ENCODE data around the gene SS18L1.
"Not testable (repeated sequence)": the region's sequence is repeated elsewhere in the genome, so short reads cannot be mapped to it uniquely, and the experiment has no call there.

SS18L1 gene

GRCh38 chr20:62148383-62148782, 4.8 kb downstream of the SS18L1 start:
- Histone ChIP-seq H3K36me3 (ENCODE audit: control insufficient read depth in 4 of 4, insufficient read depth in 4 of 4, low read length in 3 of 4) (peaks cover 0 to 37% (median 15%) of the 10 kb centered on the region in 4 experiments), H3K9me3 (ENCODE audit: control extremely low read depth in 1 of 5, control insufficient read depth in 4 of 5, insufficient read depth in 2 of 5, low read depth in 1 of 5, low read length in 4 of 5) (peaks cover 0 to 12% (median 8%) of the 10 kb centered on the region in 5 experiments), H3K4me1 (ENCODE audit: control extremely low read depth in 1 of 4, control insufficient read depth in 4 of 4, insufficient read depth in 4 of 4, low read length in 3 of 4) (peaks cover 7 to 14% (median 9%) of the 10 kb centered on the region in 4 experiments)
- not testable (repeated sequence) for H3K4me3 ChIP-seq (ENCODE audit: control insufficient read depth in 1 of 7, extremely low read depth in 1 of 7, insufficient read depth in 4 of 7, low read depth in 2 of 7, low read length in 6 of 7); H3K27ac ChIP-seq (ENCODE audit: insufficient read depth in 1 of 2, low read depth in 1 of 2, low read length in 2 of 2, poor library complexity in 1 of 2, severe bottlenecking in 2 of 2); DNase-seq; H3K27me3 ChIP-seq (replicated peaks in 2 of 5; ENCODE audit: control insufficient read depth in 4 of 5, insufficient read depth in 5 of 5, low read length in 4 of 5)
- POLR2A ChIA-PET = interaction anchor here (0.8 kb wide), 1 partner anchor 27 kb away, joined by 3 read pairs; no protein-coding TSS in a partner anchor
- WGBS (ENCODE audit: insufficient coverage) = 96% methylated on average over 9 of the region's 10 CpGs
- CTCF ChIA-PET = interaction anchor here (1.6 kb wide), 1 partner anchor 8 kb away, joined by 7 read pairs; no protein-coding TSS in a partner anchor

- H3K4me3 ChIP-seq (ENCODE audit: control insufficient read depth in 1 of 7, extremely low read depth in 1 of 7, insufficient read depth in 4 of 7, low read depth in 2 of 7, low read length in 6 of 7) = no peak overlapping the region
- H3K4me1 ChIP-seq (ENCODE audit: control extremely low read depth in 1 of 4, control insufficient read depth in 4 of 4, insufficient read depth in 4 of 4, low read length in 3 of 4) = peaks cover 7 to 14% (median 9%) of the 10 kb centered on the region in 4 experiments
- no peak overlapping the region for H3K27ac ChIP-seq (ENCODE audit: insufficient read depth in 1 of 2, low read depth in 1 of 2, low read length in 2 of 2, poor library complexity in 1 of 2, severe bottlenecking in 2 of 2)
- H3K27me3 ChIP-seq (replicated peaks in 2 of 5; ENCODE audit: control insufficient read depth in 4 of 5, insufficient read depth in 5 of 5, low read length in 4 of 5) = no peaks in the 10 kb centered on the region
- DNase-seq = no peak
- H3K9me3 ChIP-seq (ENCODE audit: control extremely low read depth in 1 of 5, control insufficient read depth in 4 of 5, insufficient read depth in 2 of 5, low read depth in 1 of 5, low read length in 4 of 5) = peaks cover 0 to 14% (median 8%) of the 10 kb centered on the region in 5 experiments
- over 99% methylated on average over 16 of the region's 20 CpGs for WGBS (ENCODE audit: insufficient coverage)
- peaks cover 0 to 42% (median 18%) of the 10 kb centered on the region in 4 experiments for H3K36me3 ChIP-seq (ENCODE audit: control insufficient read depth in 4 of 4, insufficient read depth in 4 of 4, low read length in 3 of 4)
- ChIA-PET POLR2A (no interaction called here), CTCF (no interaction called here)
Measured at GRCh38 chr20:62148908-62149314, 5.3 kb downstream of the SS18L1 start.

GRCh38 chr20:62149532-62150309, 6.2 kb downstream of the SS18L1 start:
- CTCF ChIA-PET = interaction anchor here (1.3 kb wide), 1 partner anchor 38 kb away, joined by 3 read pairs; no protein-coding TSS in a partner anchor
- Histone ChIP-seq H3K27ac (ENCODE audit: insufficient read depth in 1 of 2, low read depth in 1 of 2, low read length in 2 of 2, poor library complexity in 1 of 2, severe bottlenecking in 2 of 2) (no peak overlapping the region), H3K27me3 (replicated peaks in 2 of 5; ENCODE audit: control insufficient read depth in 4 of 5, insufficient read depth in 5 of 5, low read length in 4 of 5) (no peaks in the 10 kb centered on the region), H3K9me3 (ENCODE audit: control extremely low read depth in 1 of 5, control insufficient read depth in 4 of 5, insufficient read depth in 2 of 5, low read depth in 1 of 5, low read length in 4 of 5) (peaks cover 0 to 14% (median 8%) of the 10 kb centered on the region in 5 experiments), H3K4me3 (ENCODE audit: control insufficient read depth in 1 of 7, extremely low read depth in 1 of 7, insufficient read depth in 4 of 7, low read depth in 2 of 7, low read length in 6 of 7) (no peak overlapping the region), H3K4me1 (ENCODE audit: control extremely low read depth in 1 of 4, control insufficient read depth in 4 of 4, insufficient read depth in 4 of 4, low read length in 3 of 4) (peaks cover 4 to 10% (median 5%) of the 10 kb centered on the region in 4 experiments), H3K36me3 (ENCODE audit: control insufficient read depth in 4 of 4, insufficient read depth in 4 of 4, low read length in 3 of 4) (peaks cover 0 to 50% (median 20%) of the 10 kb centered on the region in 4 experiments)
- WGBS (ENCODE audit: insufficient coverage) = 96% methylated on average over 24 of the region's 24 CpGs
- DNase-seq = no peak
- POLR2A ChIA-PET = no interaction called here

- POLR2A ChIA-PET = no interaction called here
- DNase-seq = no peak
- H3K27me3 ChIP-seq (replicated peaks in 2 of 5; ENCODE audit: control insufficient read depth in 4 of 5, insufficient read depth in 5 of 5, low read length in 4 of 5) = no peaks in the 10 kb centered on the region
- H3K4me1 ChIP-seq (ENCODE audit: control extremely low read depth in 1 of 4, control insufficient read depth in 4 of 4, insufficient read depth in 4 of 4, low read length in 3 of 4) = peaks cover 0 to 5% (median 0%) of the 10 kb centered on the region in 4 experiments
- H3K36me3 ChIP-seq (ENCODE audit: control insufficient read depth in 4 of 4, insufficient read depth in 4 of 4, low read length in 3 of 4) = peaks cover 0 to 50% (median 20%) of the 10 kb centered on the region in 4 experiments
- no peak overlapping the region for H3K27ac ChIP-seq (ENCODE audit: insufficient read depth in 1 of 2, low read depth in 1 of 2, low read length in 2 of 2, poor library complexity in 1 of 2, severe bottlenecking in 2 of 2)
- WGBS (ENCODE audit: insufficient coverage) = 98% methylated on average over 11 of the region's 11 CpGs
- no peak overlapping the region for H3K4me3 ChIP-seq (ENCODE audit: control insufficient read depth in 1 of 7, extremely low read depth in 1 of 7, insufficient read depth in 4 of 7, low read depth in 2 of 7, low read length in 6 of 7)
- CTCF ChIA-PET = interaction anchor here (1.3 kb wide), 1 partner anchor 38 kb away, joined by 3 read pairs; no protein-coding TSS in a partner anchor
- H3K9me3 ChIP-seq (ENCODE audit: control extremely low read depth in 1 of 5, control insufficient read depth in 4 of 5, insufficient read depth in 2 of 5, low read depth in 1 of 5, low read length in 4 of 5) = peaks cover 0 to 14% (median 8%) of the 10 kb centered on the region in 5 experiments
Measured at GRCh38 chr20:62150310-62150575, 6.7 kb downstream of the SS18L1 start.

DNA sequence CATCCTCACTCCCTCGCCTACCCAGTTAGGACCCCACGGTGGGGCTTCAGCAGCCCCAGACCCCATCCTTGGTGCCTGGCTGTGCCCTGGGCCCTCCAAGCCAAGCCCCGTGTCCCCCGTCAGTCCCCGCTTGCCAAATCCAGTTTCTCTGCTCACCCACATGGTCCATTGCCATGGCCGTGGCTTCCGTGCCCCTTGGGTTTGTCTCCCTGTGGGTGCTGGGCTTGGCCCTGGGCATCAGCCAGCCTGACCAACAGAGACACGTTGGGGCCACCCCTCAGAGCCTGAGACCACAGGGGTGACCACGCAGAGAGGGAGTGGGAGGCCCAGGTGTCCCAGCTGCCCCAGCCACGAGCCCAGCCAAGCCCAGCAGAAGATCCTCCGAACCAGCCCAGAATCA, 7.7 kb downstream of the SS18L1 start:
- CTCF ChIA-PET = no interaction called here

GRCh38 chr20:62151835-62152364, 8.3 kb downstream of the SS18L1 start:
- H3K36me3 ChIP-seq (ENCODE audit: control insufficient read depth in 4 of 4, insufficient read depth in 4 of 4, low read length in 3 of 4) = peaks cover 0 to 46% (median 17%) of the 10 kb centered on the region in 4 experiments
- H3K27me3 ChIP-seq (replicated peaks in 2 of 5; ENCODE audit: control insufficient read depth in 4 of 5, insufficient read depth in 5 of 5, low read length in 4 of 5) = no peaks in the 10 kb centered on the region
- peaks cover 0 to 14% (median 8%) of the 10 kb centered on the region in 5 experiments for H3K9me3 ChIP-seq (ENCODE audit: control extremely low read depth in 1 of 5, control insufficient read depth in 4 of 5, insufficient read depth in 2 of 5, low read depth in 1 of 5, low read length in 4 of 5)
- H3K4me3 ChIP-seq (ENCODE audit: control insufficient read depth in 1 of 7, extremely low read depth in 1 of 7, insufficient read depth in 4 of 7, low read depth in 2 of 7, low read length in 6 of 7) = no peak overlapping the region
- WGBS (ENCODE audit: insufficient coverage) = 95% methylated on average over 20 of the region's 23 CpGs
- H3K27ac ChIP-seq (ENCODE audit: insufficient read depth in 1 of 2, low read depth in 1 of 2, low read length in 2 of 2, poor library complexity in 1 of 2, severe bottlenecking in 2 of 2) = no peak overlapping the region
- ChIA-PET CTCF (interaction anchor here (1.0 kb wide), 1 partner anchor 13 kb away, joined by 3 read pairs; no protein-coding TSS in a partner anchor), POLR2A (no interaction called here)
- DNase-seq = no peak
- H3K4me1 ChIP-seq (ENCODE audit: control extremely low read depth in 1 of 4, control insufficient read depth in 4 of 4, insufficient read depth in 4 of 4, low read length in 3 of 4) = peaks cover 0 to 4% (median 2%) of the 10 kb centered on the region in 4 experiments

More for the DNA sequence above, 7.7 kb downstream of the SS18L1 start:
- POLR2A ChIA-PET = no interaction called here
- no peak for DNase-seq
- H3K27ac ChIP-seq (ENCODE audit: insufficient read depth in 1 of 2, low read depth in 1 of 2, low read length in 2 of 2, poor library complexity in 1 of 2, severe bottlenecking in 2 of 2) = no peak overlapping the region
- no peak overlapping the region for H3K4me3 ChIP-seq (ENCODE audit: control insufficient read depth in 1 of 7, extremely low read depth in 1 of 7, insufficient read depth in 4 of 7, low read depth in 2 of 7, low read length in 6 of 7)
- H3K9me3 ChIP-seq (ENCODE audit: control extremely low read depth in 1 of 5, control insufficient read depth in 4 of 5, insufficient read depth in 2 of 5, low read depth in 1 of 5, low read length in 4 of 5) = peaks cover 0 to 14% (median 8%) of the 10 kb centered on the region in 5 experiments
- no peaks in the 10 kb centered on the region for H3K27me3 ChIP-seq (replicated peaks in 2 of 5; ENCODE audit: control insufficient read depth in 4 of 5, insufficient read depth in 5 of 5, low read length in 4 of 5)
- no peaks in the 10 kb centered on the region for H3K4me1 ChIP-seq (ENCODE audit: control extremely low read depth in 1 of 4, control insufficient read depth in 4 of 4, insufficient read depth in 4 of 4, low read length in 3 of 4)
- H3K36me3 ChIP-seq (ENCODE audit: control insufficient read depth in 4 of 4, insufficient read depth in 4 of 4, low read length in 3 of 4) = peaks cover 0 to 47% (median 18%) of the 10 kb centered on the region in 4 experiments
- WGBS (ENCODE audit: insufficient coverage) = 95% methylated on average over 9 of the region's 11 CpGs
